Measurements from ENCODE around the gene FKBP14.

Gene FKBP14, protein sequence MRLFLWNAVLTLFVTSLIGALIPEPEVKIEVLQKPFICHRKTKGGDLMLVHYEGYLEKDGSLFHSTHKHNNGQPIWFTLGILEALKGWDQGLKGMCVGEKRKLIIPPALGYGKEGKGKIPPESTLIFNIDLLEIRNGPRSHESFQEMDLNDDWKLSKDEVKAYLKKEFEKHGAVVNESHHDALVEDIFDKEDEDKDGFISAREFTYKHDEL

DNA sequence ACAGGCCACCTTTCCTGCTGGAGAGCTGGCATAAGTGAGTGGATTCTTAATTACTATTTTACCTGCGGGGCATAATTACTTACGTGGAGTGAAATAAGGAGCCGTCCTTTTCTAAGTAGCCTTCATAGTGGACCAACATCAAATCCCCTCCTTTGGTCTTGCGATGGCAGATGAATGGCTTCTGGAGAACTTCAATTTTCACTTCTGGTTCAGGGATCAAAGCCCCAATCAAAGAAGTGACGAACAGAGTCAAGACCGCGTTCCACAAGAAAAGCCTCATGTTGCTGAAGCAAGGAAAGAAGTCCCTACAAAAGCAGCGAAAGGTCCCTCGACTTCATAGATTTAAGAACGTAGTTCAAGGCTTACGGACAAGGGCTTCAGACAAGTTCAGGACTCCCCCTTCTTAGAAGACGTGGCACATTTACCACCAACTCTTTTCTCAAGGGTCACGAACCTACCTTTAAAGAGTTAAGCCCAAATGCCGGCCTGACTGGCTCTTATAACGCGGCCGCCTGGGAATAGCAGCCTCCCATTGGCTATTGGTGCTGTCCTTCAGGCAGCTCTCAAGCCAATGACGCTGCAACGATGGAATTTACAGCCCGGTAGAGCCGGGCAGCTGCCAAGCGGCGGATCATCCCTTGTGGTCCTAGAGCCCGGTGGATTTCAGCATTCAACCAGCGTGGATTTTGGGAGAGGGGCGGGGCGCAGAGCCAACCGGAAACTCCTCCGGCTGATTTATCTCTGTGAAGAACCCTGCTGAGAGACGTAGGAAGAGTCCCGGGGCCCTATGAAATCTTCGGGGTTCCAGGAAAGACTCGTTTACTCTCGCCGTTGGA, at the start of gene FKBP14:
Gene FKBP14 (minus strand): TSS at position 474 of the 836 bp plus-strand sequence. CDS start 194 bp downstream, at position 280.
- peak; percentile 93 for DNase-seq

DNA sequence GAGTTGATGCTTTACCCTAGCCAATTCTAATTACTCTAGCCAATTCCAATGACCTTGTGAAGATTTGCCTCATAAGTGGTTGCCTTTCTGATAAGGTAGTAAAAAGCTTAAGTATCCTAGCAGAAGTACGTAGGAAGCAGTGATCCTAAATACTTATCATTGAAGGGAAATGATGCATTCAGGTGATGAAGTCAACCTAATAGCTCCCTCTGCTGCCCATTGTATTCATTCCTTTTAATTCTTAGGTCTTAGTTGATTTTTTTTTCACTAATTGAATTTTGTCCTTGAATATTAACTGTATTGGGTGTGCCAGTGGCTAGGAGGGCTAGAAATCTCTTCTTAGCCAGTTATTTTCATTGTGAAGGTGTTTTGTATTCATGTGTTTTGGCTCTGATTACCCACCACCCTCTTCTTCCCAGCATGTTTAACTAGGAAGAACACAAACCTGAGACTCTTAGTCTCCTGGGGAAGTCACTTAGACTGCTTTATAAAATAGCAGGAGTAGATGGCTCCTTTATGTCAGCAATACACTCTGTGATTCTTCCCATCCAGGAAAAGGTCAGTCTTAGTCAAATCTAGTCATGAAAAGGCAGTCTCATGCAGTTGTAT, 48.0 kb upstream of the FKBP14 start:
- DNase-seq: no peak

DNA sequence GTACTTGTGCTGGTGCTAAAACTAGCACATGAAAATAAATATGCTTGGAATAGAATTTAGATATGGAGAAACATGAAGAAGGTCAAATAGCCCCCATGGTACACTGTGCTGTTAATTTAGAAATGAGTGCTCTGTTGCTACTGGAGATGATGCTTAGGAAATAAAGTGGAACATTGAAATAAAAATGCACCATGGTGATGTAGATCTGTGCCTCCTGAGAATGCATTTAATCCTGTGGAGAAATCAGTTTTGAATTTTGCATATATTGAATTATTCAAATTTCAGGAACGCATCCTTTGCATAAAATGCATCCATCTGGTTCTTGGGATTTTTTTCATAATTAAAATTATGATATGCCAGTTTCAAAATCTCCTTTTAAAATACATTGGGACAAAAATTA, 46.2 kb upstream of the FKBP14 start:
- no peak for DNase-seq

DNA sequence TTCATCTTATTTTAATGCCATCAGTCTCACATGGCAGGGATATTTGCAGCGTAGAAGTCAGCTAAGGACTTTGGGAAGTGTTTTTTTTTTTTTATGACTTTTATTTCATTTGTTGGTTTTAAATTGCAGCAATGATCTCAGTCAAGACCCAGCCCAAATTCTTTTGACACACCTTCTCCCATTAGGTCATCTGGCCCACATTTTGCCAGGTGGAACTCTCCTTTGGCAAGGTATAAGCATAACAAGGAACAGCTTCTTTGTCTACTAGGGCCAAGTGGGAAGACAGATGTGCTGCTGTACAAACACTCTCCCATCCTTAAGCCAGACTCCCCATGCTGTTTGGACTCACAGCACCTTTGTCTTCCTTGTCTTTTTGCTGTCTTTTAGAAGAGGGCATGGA, 43.5 kb upstream of the FKBP14 start:
- no peak for DNase-seq

DNA sequence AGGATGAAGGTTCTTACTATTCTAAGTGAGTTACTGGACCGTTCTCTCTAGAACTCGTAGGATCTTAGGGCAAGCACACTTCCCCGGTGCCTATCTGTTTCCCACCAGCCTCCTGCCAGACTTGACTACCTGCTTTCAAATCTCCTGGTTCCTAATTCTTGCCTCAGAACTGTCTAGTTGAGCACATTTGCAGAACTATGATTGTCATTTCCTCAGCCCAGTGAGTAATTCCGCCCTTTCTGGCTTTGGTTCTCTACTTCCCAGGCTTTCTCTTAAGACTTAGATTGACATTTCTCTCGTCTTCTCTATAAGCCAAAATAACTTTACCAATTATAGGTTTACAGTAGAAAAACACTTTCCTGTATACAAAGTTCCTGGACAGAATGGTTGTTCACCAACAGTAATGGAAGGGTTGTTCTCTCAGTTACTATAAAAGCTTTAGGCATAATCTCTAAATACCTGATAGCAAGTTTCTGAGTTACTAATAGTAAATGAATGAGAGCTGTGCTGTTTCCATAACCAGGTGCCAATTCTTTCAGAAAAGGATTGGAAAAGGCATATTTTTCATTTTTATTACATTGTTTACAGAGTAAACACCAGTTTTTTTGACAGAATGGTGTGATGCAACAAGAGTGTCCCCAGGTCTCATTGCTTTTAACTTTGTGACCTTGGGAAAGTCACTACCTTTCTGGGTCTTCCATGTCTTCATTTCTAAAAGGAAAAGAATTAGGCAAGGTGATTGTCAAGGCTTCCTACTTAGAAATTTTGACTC, 42.8 kb upstream of the FKBP14 start:
- DNase-seq: no peak

DNA sequence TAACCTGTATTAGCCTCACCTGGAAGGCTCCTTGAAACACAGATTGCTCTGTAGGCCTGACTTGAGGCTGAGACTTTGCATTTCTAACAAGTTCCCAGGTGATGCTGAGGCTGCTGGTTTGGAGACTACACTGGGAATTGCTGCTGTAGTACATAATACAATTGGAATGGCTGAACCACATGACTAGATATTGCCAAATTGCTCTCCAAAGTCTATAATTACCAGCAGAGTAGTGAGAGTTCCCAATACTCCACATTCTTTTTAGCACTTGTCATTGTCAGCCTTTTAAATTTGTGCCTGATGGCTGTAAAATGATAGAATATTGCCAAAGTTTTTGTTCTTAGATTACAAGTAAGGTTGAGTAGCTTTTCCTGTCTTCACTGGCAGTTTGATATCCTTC, 41.6 kb upstream of the FKBP14 start:
- no peak for DNase-seq

DNA sequence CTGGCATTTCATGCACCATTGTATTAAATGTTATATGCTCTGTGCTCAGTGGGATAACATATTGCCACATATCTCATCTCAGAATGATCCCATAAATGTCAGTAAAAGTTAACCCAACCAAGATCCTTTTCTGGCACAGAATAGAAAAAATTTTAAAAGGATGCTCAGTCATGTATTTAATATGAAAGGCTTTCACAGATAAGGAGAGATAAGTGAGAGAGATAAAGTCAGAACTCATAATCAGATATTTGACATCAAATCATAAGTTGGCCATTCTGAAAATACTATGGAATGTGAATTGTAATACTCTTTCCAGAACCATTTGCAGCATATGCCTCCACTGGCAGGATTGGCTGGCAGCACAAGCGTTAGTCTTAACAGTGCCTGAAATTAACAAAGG, 40.2 kb upstream of the FKBP14 start:
- no peak for DNase-seq

DNA sequence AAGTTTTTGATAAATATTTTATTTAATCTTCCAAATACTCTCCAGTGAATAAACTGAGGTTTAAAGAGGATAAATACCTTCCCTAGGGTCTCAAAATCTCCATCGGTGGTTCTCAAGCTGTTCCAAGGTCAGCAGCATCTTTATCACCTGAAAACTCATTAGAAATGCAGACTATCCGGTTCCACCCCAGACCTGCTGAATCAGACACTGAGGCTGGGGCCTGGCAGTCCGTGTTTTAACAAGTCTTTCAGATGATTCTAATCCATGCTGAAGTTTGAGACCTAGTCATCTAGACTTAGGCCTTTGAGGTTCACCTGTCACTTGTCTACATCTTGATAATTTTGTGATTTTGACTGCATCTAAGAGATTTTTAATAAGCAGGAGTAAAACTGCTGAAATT, 39.2 kb upstream of the FKBP14 start:
- DNase-seq: no peak

DNA sequence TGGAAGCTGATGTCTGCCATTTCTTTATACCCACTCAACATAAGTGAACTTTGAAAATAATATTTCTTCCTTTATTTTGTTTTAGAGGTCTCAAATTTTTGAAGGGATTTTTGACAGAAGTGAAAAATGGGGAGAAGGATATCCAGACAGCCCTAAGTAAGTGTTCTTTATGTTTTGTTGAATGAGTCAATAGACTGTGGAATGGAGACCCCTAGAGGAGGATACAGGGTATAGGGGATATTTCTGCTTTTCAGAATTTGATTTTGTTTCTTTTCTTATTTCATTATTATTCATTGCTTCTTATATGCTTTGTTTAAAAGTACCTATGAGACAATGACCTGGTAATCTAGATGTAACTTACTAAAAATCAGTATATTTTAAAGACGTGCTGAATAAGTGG, 36.1 kb upstream of the FKBP14 start:
- no peak for DNase-seq

DNA sequence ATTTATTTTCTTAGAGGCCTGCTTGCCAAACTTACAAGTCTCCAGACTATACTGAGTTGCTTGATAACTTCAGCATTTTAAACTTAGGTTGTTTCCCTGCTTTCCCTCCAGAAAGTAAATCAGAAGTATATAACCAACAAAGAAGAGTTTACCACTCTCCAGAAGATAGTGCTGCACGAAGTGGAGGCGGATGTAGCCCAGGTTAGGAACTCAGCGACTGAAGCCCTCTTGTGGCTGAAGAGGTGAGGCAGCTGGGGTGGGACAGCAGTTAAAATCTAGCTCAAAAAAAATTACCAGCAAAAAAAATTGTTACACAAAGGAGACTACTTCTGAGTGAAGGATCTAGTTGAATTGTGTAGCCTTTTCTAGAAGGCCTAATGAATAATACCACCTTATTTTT, 35.3 kb upstream of the FKBP14 start:
- peak; percentile 49 for DNase-seq

DNA sequence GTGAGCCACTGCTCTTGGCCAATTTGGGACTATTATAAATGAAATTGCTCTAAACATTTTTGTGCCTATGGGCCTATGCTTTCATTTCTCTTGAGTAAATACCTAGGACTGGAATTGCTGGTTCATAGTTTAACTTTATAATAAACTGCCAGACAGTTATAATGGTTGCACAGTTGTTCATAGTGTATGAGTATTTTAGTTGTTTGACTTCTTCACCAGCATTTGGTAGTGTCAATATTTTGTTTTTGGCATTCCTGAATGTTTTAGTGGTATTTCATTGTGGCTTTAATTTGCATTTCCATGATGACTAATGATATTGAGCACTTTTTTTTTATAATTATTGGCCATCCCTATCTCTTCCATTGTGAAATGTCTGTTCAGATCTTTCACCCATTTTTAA, 31.2 kb upstream of the FKBP14 start:
- no peak for DNase-seq

DNA sequence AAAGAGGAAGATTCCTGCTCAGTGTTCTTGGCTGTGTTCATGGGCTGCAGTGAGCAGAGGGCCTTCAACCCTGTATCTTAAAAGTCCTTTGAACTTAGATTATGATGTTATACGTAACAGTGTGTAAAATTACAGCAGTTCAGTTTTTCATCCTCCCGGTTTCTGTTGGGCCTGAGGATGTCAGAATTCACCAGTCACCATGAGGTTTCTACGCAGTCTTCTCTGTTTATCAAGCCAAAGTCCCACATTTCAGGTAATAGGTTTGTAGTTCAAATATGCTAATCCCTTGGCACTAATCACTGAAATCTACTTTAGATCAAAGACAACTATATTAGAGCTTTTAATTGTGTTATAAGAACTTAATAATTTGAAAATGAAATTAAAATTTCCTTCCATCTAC, 26.6 kb upstream of the FKBP14 start:
- DNase-seq: no peak

DNA sequence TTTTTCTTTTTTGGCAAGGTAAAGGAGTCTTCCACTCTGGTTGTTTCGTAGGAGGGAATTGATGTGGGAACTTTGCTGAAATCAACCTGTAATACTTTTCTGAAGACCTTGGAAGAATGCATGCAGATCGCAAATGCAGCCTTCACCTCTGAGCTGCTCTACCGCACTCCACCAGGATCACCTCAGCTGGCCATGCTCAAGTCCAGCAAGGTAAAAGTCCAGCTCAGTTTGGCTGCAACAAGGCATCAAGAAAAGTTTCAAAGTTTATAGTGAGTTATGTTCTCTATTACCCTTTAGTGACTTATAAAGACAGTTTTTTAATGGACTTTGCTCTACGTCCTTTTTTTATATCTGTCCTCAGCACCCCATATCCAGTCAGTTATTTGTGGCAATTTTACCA, 22.7 kb upstream of the FKBP14 start:
- no peak for DNase-seq

DNA sequence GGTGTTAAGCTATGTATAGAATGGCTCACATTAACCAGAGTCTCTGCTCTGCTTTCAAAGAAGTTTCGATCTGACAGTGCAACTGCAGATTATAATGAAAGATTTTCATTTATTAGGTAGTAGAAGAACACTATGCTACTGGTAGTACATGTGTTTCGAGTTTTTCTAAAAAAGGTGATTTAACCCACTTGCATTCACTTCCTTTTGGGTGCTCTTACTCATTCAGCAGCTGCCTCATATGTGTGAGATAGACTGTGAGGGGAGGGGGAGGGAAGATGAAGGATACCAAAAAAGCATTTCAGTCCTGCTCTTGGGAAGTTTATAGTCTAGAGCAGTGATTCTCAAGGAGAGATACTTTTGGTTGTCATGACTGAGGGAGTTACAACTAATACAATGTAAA, 22.1 kb upstream of the FKBP14 start:
- DNase-seq: no peak

DNA sequence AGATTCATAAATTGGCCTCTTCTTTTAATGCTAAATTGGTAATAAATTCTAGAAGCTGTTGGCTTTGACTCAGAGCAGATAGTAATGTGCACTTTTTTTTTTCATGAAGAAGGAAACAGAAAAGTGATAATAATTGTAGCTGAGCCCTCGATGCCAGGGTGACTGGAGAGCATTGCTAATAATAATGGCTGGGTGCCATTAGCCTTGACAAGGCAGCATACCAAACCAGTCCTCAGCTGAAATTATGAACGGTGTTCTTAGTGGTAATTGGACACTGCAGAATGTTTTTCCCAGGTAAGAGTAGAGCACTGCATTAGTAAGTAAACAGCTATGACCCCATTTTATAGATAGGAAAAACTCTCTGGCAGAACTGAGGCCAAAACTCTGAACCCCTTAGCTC, 20.6 kb upstream of the FKBP14 start:
- no peak for DNase-seq

DNA sequence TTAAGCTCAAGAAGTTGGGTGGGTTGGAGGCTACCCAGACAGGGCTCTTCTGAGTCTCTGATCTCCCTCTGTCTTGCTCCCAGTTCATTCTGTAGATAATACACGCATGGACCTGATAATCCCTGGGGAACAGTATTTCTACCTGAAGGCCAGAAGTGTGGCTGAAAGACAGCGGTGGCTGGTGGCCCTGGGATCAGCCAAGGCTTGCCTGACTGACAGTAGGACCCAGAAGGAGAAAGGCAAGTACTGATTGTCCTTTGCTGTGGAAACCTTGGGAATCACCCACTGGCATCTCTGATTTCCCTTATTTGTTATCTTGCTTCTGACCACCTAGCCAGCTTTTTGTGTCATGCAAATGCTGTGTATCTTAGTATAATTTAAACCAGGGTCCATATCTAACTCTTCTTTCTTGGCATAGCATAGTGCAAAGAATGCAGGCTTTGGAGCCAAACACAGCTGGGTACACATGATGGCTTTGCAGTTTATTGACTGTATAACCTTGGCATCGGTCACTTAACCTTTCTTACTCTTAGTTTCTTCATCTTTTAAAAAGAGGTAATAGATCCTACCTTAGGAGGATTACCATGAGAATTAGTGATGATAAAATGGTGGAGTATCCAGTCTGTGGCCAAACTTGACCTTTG, 19.7 kb upstream of the FKBP14 start:
- no peak for DNase-seq

DNA sequence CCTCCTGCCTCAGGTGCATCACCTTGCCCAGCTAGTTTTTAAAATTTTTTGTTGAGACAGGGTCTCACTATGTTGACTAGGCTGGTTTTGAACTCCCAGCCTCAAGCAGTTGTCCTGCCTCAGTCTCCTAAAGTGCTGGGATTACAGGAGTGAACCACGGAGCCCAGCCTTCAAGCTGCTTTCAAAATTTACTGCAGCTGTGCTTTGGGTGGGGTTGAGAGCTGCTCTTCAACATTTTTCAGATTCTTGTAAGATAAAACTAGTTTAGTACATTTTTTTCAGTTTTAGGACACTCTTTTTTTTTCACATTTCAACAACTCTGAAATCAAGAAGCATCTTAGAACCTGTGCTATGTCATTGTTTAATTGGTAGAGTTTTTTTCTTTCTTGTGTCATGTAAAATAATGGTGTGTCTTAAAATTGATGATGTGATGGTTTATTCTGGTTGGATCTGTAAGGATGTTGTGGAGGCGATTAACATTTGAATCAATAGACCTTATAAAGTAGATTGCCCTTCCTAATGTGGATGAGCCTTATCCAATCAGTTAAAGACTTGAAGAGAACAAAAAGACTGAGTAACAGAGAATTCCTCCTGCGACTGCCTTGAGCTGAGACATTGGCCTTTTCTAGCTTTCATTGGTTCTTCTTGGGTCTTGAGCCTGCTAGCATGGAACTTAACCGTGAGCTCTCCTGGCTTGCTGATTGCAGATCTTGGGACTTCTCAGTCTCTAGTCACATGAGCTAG, 15.2 kb upstream of the FKBP14 start:
- DNase-seq: no peak

DNA sequence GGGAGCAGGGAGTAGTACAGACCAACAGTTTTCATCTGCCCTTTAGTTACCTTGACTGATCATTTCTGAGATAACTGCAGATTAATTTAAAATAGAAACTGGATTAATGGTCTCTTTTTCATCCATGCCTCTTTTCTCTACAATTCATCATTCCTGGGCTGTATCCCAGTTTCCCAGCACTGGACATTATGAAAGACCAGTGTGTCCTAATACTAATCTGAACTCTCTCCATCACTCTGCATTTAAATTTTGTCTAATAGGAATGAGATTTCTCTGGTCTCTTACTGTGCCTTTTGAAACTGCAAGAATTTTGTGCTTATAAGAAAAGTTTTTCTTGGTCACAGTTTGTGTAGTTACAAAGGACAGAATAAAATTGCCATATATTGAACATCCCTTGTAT, 14.4 kb upstream of the FKBP14 start:
- DNase-seq: no peak

DNA sequence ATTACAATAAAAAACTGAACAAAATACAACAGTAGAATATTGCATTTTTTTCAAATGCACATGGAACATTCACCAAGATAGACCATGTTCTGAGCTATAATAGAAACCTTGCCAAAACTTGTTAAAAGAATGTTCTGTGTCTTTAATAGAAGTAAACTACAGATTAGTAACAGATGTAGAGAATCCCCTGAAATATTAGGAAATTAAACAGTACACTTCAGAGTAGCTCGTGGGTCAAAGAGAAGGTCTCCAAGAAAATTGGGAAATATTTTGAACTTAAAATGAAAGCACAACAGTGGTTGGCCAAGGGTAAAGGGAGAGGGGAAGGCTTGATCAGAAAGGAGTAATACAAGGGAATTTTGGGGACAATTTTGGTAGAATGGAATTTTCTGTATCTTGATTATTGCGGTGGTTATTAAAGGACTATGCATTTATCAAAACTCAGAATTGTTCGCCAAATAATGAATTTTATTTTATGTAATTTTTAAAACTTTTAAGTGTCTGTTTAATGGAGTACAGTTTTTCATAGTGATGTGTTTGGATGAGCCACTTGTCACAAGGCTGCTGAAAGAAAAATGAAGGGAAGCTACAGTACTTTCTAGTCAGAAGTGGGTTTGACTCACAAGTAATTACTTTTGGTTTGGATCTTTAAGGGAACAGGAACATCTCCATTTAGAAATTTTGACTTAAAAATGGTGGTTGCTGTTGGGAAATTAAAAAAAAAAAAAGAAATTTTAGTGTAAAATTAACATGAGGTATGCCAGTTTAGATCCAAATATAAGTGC, 11.9 kb upstream of the FKBP14 start:
- no peak for DNase-seq

DNA sequence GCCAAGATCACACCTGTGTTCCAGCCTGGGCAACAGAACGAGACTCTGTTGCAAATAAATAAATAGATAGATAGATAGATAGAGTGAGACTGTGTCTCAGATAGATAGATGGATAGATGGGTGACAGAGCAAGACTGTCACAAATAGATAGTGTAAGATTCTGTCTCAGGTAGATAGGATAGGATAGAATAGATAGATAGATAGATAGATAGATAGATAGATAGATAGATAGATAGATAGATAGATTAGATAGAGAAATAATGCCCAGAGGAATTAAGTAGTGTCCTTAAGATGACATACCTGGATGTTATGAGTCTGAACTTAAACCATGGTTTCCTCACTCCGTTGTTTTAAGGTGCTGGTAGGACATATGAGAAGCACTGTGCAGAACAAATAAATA, 9.7 kb upstream of the FKBP14 start:
- no peak for DNase-seq

DNA sequence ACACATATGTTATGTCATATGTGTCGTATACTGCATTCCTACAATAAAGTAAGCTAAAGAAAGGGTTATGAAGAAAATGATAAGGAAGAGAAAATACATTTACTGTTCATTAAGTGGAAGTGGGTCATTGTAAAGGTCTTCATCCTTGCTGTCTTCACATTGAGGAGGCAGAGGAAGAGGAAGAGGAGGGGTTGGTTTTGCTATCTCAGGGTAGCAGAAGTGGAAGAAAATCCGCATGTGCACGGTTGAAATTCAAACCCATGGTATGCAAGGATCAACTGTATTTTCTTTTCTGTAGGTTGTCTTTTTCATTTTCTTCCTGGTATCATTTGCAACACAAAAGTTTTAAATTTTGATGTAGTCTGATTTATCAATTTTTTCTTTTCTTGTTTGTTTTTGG, 8.0 kb upstream of the FKBP14 start:
- no peak for DNase-seq
